H1 (cell line): Measurements from ENCODE around the gene GARNL3. TPM values are rescaled to one million over a fixed set of nuclear protein-coding genes. Genes with fewer than 3 reads are reported as not detected.
A peak's percentile ranks its signal among the peaks of the same experiment; 100 is the strongest.

ENCODE experiments used
- CTCF ChIA-PET: fragments of 300-600 bp; sonication (Branson Sonifier 250); formaldehyde crosslinking; loops from one replicate; lab custom pipeline; 2021; ENCODE audit not compliant: partially characterized antibody; lab: Charles Lee
- POLR2A ChIA-PET: fragments of 300-600 bp; sonication (Branson Sonifier 250); formaldehyde crosslinking; loops from one replicate; lab custom pipeline; 2021; ENCODE audit warnings: inconsistent platforms; ENCODE audit not compliant: partially characterized antibody; lab: Charles Lee
- DNase-seq, 2 experiments: peaks; one replicate each; pipeline versions ENCODE4 v3.0.0 to v3.0.0-alpha.2; 2010 to 2022; ENCODE audit warnings: low spot score in 2 of 2, low read depth in 1 of 2, mixed read lengths in 1 of 2
- FAIRE-seq: peaks from 2 replicates; lab custom pipeline; 2011; peaks lifted over from hg19 to GRCh38; lab: Jason Lieb, UNC
- H2AFZ ChIP-seq: 2 replicates; pipeline ENCODE4 v1.8.1; 2012; ENCODE audit warnings: low read length, inconsistent platforms
- H2AK5ac ChIP-seq: 2 replicates; pipeline ENCODE4 v1.6.1; 2013; ENCODE audit warnings: low read depth, low read length
- H2BK120ac ChIP-seq: replicated peaks from 2 replicates; pipeline ENCODE3; 2013; ENCODE audit warnings: low read depth, low read length, inconsistent platforms
- H2BK12ac ChIP-seq: 2 replicates; pipeline ENCODE4 v1.6.1; 2013; ENCODE audit warnings: low read depth, low read length
- H2BK15ac ChIP-seq: 2 replicates; pipeline ENCODE4 v1.6.1; 2013; ENCODE audit warnings: low read length
- H2BK20ac ChIP-seq: 2 replicates; pipeline ENCODE4 v1.6.1; 2013; ENCODE audit warnings: low read length
- H2BK5ac ChIP-seq: 2 replicates; pipeline ENCODE4 v1.6.1; 2013; ENCODE audit warnings: low read depth, low read length
- H3K14ac ChIP-seq: 2 replicates; pipeline ENCODE4 v1.6.1; 2013; ENCODE audit warnings: inconsistent platforms; ENCODE audit not compliant: insufficient read length
- H3K18ac ChIP-seq: 2 replicates; pipeline ENCODE4 v1.6.1; 2013; ENCODE audit warnings: low read length; ENCODE audit errors: extremely low read depth
- H3K23ac ChIP-seq: 2 replicates; pipeline ENCODE4 v1.6.1; 2013; ENCODE audit warnings: inconsistent platforms; ENCODE audit not compliant: insufficient read length
- H3K23me2 ChIP-seq: 2 replicates; pipeline ENCODE4 v1.6.1; 2013; ENCODE audit warnings: low read depth, low read length
- H3K27ac ChIP-seq: 2 replicates; pipeline ENCODE4 v1.6.1; 2011; ENCODE audit warnings: low read depth, low read length, inconsistent platforms
- H3K27me3 ChIP-seq, 4 experiments: replicated peaks in 1 of 4; 1 replicate in 1 of 4; 2 replicates in 3 of 4; pipeline versions ENCODE4 v1.6.1 to v1.8.1; 2011 to 2013; ENCODE audit warnings: low read length in 3 of 4, mild to moderate bottlenecking in 3 of 4, inconsistent platforms in 2 of 4, mixed read lengths in 2 of 4, moderate library complexity in 1 of 4; ENCODE audit not compliant: control insufficient read depth in 3 of 4, insufficient read depth in 3 of 4; ENCODE audit errors: extremely low read depth in 1 of 4
- H3K36me3 ChIP-seq, 4 experiments: 2 replicates each; pipeline versions ENCODE4 v1.6.1 to v1.8.1; 2011 to 2013; ENCODE audit warnings: mild to moderate bottlenecking in 4 of 4, low read length in 3 of 4, moderate library complexity in 2 of 4, control low read depth in 1 of 4, inconsistent platforms in 1 of 4; ENCODE audit not compliant: insufficient read depth in 4 of 4, control insufficient read depth in 2 of 4
- H3K4ac ChIP-seq: replicated peaks from 2 replicates; pipeline ENCODE3; 2013; ENCODE audit warnings: low read length, low read depth, mixed read lengths, inconsistent platforms; ENCODE audit not compliant: insufficient read length
- H3K4me1 ChIP-seq, 4 experiments: replicated peaks in 1 of 4; 1 replicate in 1 of 4; 2 replicates in 3 of 4; pipeline versions ENCODE4 v1.6.1 to v1.8.1; 2011 to 2013; ENCODE audit warnings: low read length in 3 of 4, inconsistent platforms in 2 of 4, mixed read lengths in 1 of 4; ENCODE audit not compliant: insufficient read depth in 4 of 4, control insufficient read depth in 3 of 4
- H3K4me2 ChIP-seq, 2 experiments: 2 replicates each; pipeline versions ENCODE4 v1.6.1 to v1.8.1; 2011 to 2013; ENCODE audit warnings: low read depth in 2 of 2, low read length in 2 of 2, control low read depth in 1 of 2, inconsistent platforms in 1 of 2, mild to moderate bottlenecking in 1 of 2; ENCODE audit not compliant: insufficient read depth in 1 of 2
- H3K4me3 ChIP-seq, 4 experiments: fragments of 200-600, 300-600 bp in 1 of 4; sonication (generic), shearing (Covaris generic), sonication (Bioruptor Twin) in 1 of 4; 2 replicates each; pipeline versions ENCODE4 v1.5.1 to v1.8.1; 2011 to 2016; ENCODE audit warnings: low read length in 4 of 4, low read depth in 3 of 4, control low read depth in 2 of 4, inconsistent platforms in 2 of 4, mild to moderate bottlenecking in 2 of 4, mixed read lengths in 1 of 4, moderate library complexity in 1 of 4; ENCODE audit not compliant: insufficient read depth in 2 of 4; ENCODE audit errors: extremely low read depth in 1 of 4
- H3K56ac ChIP-seq: replicated peaks from 2 replicates; pipeline ENCODE3; 2013; ENCODE audit warnings: low read depth, mild to moderate bottlenecking, mixed read lengths, low read length, inconsistent platforms; ENCODE audit not compliant: insufficient read length
- H3K79me1 ChIP-seq: 2 replicates; pipeline ENCODE4 v1.6.1; 2013; ENCODE audit warnings: low read depth, low read length, control low read depth
- H3K79me2 ChIP-seq, 2 experiments: 2 replicates each; pipeline versions ENCODE4 v1.6.1 to v1.8.1; 2012 to 2013; ENCODE audit warnings: low read length in 2 of 2, mild to moderate bottlenecking in 2 of 2, inconsistent platforms in 1 of 2; ENCODE audit not compliant: insufficient read depth in 2 of 2, control insufficient read depth in 1 of 2
- H3K9ac ChIP-seq, 4 experiments: replicated peaks in 1 of 4; 1 replicate in 1 of 4; 2 replicates in 3 of 4; pipeline versions ENCODE4 v1.6.1 to v1.8.1; 2011 to 2013; ENCODE audit warnings: low read depth in 3 of 4, low read length in 3 of 4, control low read depth in 2 of 4, mild to moderate bottlenecking in 2 of 4, moderate library complexity in 2 of 4, inconsistent platforms in 1 of 4; ENCODE audit errors: extremely low read depth in 1 of 4
- H3K9me3 ChIP-seq, 2 experiments: 2 replicates each; pipeline versions ENCODE4 v1.6.1 to v1.8.1; 2012 to 2013; ENCODE audit warnings: mild to moderate bottlenecking in 2 of 2, moderate library complexity in 2 of 2, control low read depth in 1 of 2, inconsistent platforms in 1 of 2, low read depth in 1 of 2, low read length in 1 of 2, mixed read lengths in 1 of 2; ENCODE audit not compliant: insufficient read depth in 2 of 2
- H4K20me1 ChIP-seq, 2 experiments: replicated peaks in 1 of 2; 2 replicates each; pipeline versions ENCODE3 to v1.8.1; 2011 to 2013; ENCODE audit warnings: inconsistent platforms in 2 of 2, low read length in 2 of 2, mild to moderate bottlenecking in 1 of 2; ENCODE audit not compliant: insufficient read depth in 2 of 2, control insufficient read depth in 1 of 2
- H4K5ac ChIP-seq: 2 replicates; pipeline ENCODE4 v1.6.1; 2013; ENCODE audit warnings: low read length, low read depth, mixed read lengths, inconsistent platforms; ENCODE audit not compliant: insufficient read length
- H4K8ac ChIP-seq: 2 replicates; pipeline ENCODE4 v1.8.0; 2013; ENCODE audit warnings: mild to moderate bottlenecking, moderate library complexity, low read length, inconsistent platforms; ENCODE audit not compliant: insufficient read depth; ENCODE audit errors: extremely low read depth
- H4K91ac ChIP-seq: replicated peaks from 2 replicates; pipeline ENCODE3; 2013; ENCODE audit warnings: low read length, mixed read lengths, inconsistent platforms; ENCODE audit not compliant: insufficient read length
- CBX5 ChIP-seq: fragments of 300-800, 300-1000 bp; sonication (generic); IDR thresholded peaks from 2 replicates; pipeline ENCODE4 v1.7.1; 2016; ENCODE audit warnings: antibody characterized with exemption, low read length, low read depth
- CREB1 ChIP-seq: IDR thresholded peaks from 2 replicates; pipeline ENCODE4 v1.6.1; 2012; ENCODE audit warnings: inconsistent platforms
- CTBP2 ChIP-seq: IDR thresholded peaks from 2 replicates; pipeline ENCODE4 v1.7.0; 2011; ENCODE audit warnings: borderline replicate concordance, mild to moderate bottlenecking, moderate library complexity, mixed read lengths, low read length; ENCODE audit not compliant: insufficient read depth, insufficient read length
- E2F6 ChIP-seq: IDR thresholded peaks from 2 replicates; pipeline ENCODE4 v1.6.1; 2012; ENCODE audit warnings: inconsistent platforms
- HDAC2 ChIP-seq, 2 experiments: fragments of 300-600 bp in 1 of 2; sonication (generic) in 1 of 2; IDR thresholded peaks; 2 replicates each; pipeline ENCODE4 v1.6.1; 2011 to 2012; ENCODE audit warnings: low read depth in 2 of 2, low read length in 2 of 2, mild to moderate bottlenecking in 2 of 2, moderate library complexity in 2 of 2, borderline replicate concordance in 1 of 2, inconsistent platforms in 1 of 2
- JUND ChIP-seq: IDR thresholded peaks from 2 replicates; pipeline ENCODE4 v1.6.1; 2011; ENCODE audit warnings: mild to moderate bottlenecking, improper control_type of control experiment, low read length
- RFX5 ChIP-seq: IDR thresholded peaks from 2 replicates; pipeline ENCODE4 v1.6.1; 2011; ENCODE audit warnings: low read depth, low read length, improper control_type of control experiment, borderline replicate concordance
- RXRA ChIP-seq: IDR thresholded peaks from 2 replicates; pipeline ENCODE4 v1.6.1; 2011; ENCODE audit warnings: low read depth, mild to moderate bottlenecking, low read length, moderate library complexity; ENCODE audit not compliant: insufficient read depth
- SAP30 ChIP-seq: fragments of 300-600 bp; sonication (generic); IDR thresholded peaks from 2 replicates; pipeline ENCODE4 v1.7.1; 2012; ENCODE audit warnings: low read length, moderate library complexity, mild to moderate bottlenecking, inconsistent platforms; ENCODE audit not compliant: insufficient read depth, insufficient replicate concordance
- SIX5 ChIP-seq: IDR thresholded peaks from 2 replicates; pipeline ENCODE4 v1.6.1; 2011; ENCODE audit warnings: mild to moderate bottlenecking, low read depth, low read length
- TEAD4 ChIP-seq: IDR thresholded peaks from 2 replicates; pipeline ENCODE4 v1.6.1; 2012; ENCODE audit warnings: low read depth, low read length, inconsistent platforms, mixed read lengths
- WGBS, 2 experiments: shearing (Covaris generic) in 1 of 2; methylation state at CpG; one replicate each; pipeline versions ENCODE4 v1.1.6 to v1.1.7; 2013 to 2015; ENCODE audit warnings: low lambda C conversion rate in 2 of 2, mixed read lengths in 2 of 2, inconsistent platforms in 1 of 2, low coverage in 1 of 2, missing lambda C conversion rate in 1 of 2; ENCODE audit not compliant: insufficient replicate concordance in 2 of 2, insufficient coverage in 1 of 2, insufficient read length in 1 of 2; ENCODE audit errors: extremely low coverage in 1 of 2, missing lambda C conversion rate in 1 of 2; 5-methylcytosine and 5-hydroxymethylcytosine counted together
- polyA plus RNA-seq, 7 experiments: library from polyadenylated mRNA; depleted of rRNA in 3 of 7; stranded (reverse) in 5 of 7; unstranded in 2 of 7; fragments of >200 nt in 5 of 7; fragments of 200-250 nt in 2 of 7; gene quantifications; 1 replicate in 5 of 7; 2 replicates in 1 of 7; 4 replicates in 1 of 7; pipeline versions ENCODE4 v1.2.1 to v1.2.3, GENCODE V29; 2011 to 2013; ENCODE audit warnings: missing spikeins in 2 of 7, mixed read lengths in 2 of 7
- total RNA-seq: library from RNA; stranded (reverse); fragmentation: NEBNext Ultra II Directional; extraction: Animal tissue kit (Norgen Biotek cat#: 25700); gene quantifications from 2 replicates; pipeline ENCODE4 v1.2.1, GENCODE V29; 2021

Gene GARNL3
- total and polyA plus RNA-seq, 2 of the 8 experiments (the other 6 are each of a cell fraction or from before 2014, with no cell fraction given), result 6.5 to 18.3 TPM

- no peak for FAIRE-seq
- CTCF ChIA-PET, result interaction anchor here (0.9 to 1.3 kb wide), 2 partner anchors 10 to 21 kb away, joined by 3 read pairs; no protein-coding TSS in a partner anchor
- TF ChIP-seq E2F6 (no peak), CREB1 (no peak), RFX5 (no peak), HDAC2 (IDR thresholded peaks at IDR 0.05; ENCODE audit: borderline replicate concordance in 1 of 2, low read depth in 2 of 2, low read length in 2 of 2) (no peak), TEAD4 (no peak), SIX5 (no peak), CBX5 (no peak), RXRA (no peak), CTBP2 (no peak), SAP30 (no peak), JUND (no peak)
These were observed 3.4 kb downstream of the GARNL3 start for GRCh38 chr9:127267793-127268525.

More at GRCh38 chr9:127267793-127268525, 3.4 kb downstream of the GARNL3 start:
- H3K9ac ChIP-seq, result no peak overlapping the region
- no peak overlapping the region for H3K4me2 ChIP-seq
- H3K79me1 ChIP-seq, result no peaks in the 10 kb centered on the region
- no peak overlapping the region for H4K91ac ChIP-seq
- H2BK120ac ChIP-seq, result no peak overlapping the region
- no peak overlapping the region for H2AK5ac ChIP-seq
- POLR2A ChIA-PET, result interaction anchor here (1.0 kb wide), 1 partner anchor 13 kb away, joined by 4 read pairs; no protein-coding TSS in a partner anchor
- H3K27ac ChIP-seq, result no peak overlapping the region
- no peak overlapping the region for H2BK12ac ChIP-seq
- H3K14ac ChIP-seq, result no peak overlapping the region
- H3K4me3 ChIP-seq, result no peak overlapping the region
- no peaks in the 10 kb centered on the region for H4K20me1 ChIP-seq
- H3K56ac ChIP-seq, result no peak overlapping the region
- H3K23ac ChIP-seq, result no peak overlapping the region
- no peaks in the 10 kb centered on the region for H3K23me2 ChIP-seq
- H2BK15ac ChIP-seq, result no peak overlapping the region
- no peak overlapping the region for H4K5ac ChIP-seq
- H3K27me3 ChIP-seq, result no peaks in the 10 kb centered on the region; a peak in 1 of 7 replicates
- 89% methylated on average over 5 of the region's 5 CpGs; no CpG with 5 or more reads in 1 of the 2 experiments for WGBS, 2 experiments
- H3K9me3 ChIP-seq, result no peaks in the 10 kb centered on the region
- H4K8ac ChIP-seq, result no peak overlapping the region
- no peak overlapping the region for H2AFZ ChIP-seq
- no peaks in the 10 kb centered on the region for H3K79me2 ChIP-seq
- H3K4me1 ChIP-seq, result peaks cover 0 to 6% (median 0%) of the 10 kb centered on the region in 4 experiments; a peak in 2 of 7 replicates
- DNase-seq, result no peak
- H2BK5ac ChIP-seq, result no peak overlapping the region
- H3K18ac ChIP-seq, result 0 out of 2 replicates have a peak overlapping the region, but pooled peaks have one; percentile 4
- no peaks in the 10 kb centered on the region for H3K36me3 ChIP-seq
- no peak overlapping the region for H3K4ac ChIP-seq
- no peak overlapping the region for H2BK20ac ChIP-seq
